Measurements from ENCODE around the gene FBXW4. TPM values are rescaled to one million over a fixed set of nuclear protein-coding genes. Genes with fewer than 3 reads are reported as not detected.

FBXW4 gene
- total RNA-seq, 1 experiment from 2014 or later = 38.2 TPM

GRCh38 chr10:101568054-101568745 is 126.8 kb downstream of the FBXW4 start:
- no peak overlapping the region for H2AFZ ChIP-seq
- no peaks in the 10 kb centered on the region for H3K9me2 ChIP-seq (ENCODE audit: insufficient read depth)
- CTCF ChIA-PET = no interaction called here
- H3K27me3 ChIP-seq (ENCODE audit: insufficient read depth, low read depth) = peaks cover 15% of the 10 kb centered on the region
- TF ChIP-seq EZH2 (IDR thresholded peaks at IDR 0.05; ENCODE audit: low read depth) (no peak), CTCF (conservative IDR thresholded peaks at IDR 0.05) (no peak)
- BruUV-seq (replicated peaks) = no TSS peak
- H3K36me3 ChIP-seq (ENCODE audit: low read depth) = no peaks in the 10 kb centered on the region
- POLR2A ChIA-PET (ENCODE audit: unreplicated experiment) = no interaction called here
- H3K9me3 ChIP-seq (ENCODE audit: insufficient read depth, low read depth) = no peaks in the 10 kb centered on the region
- intact Hi-C loops (cut with micrococcal nuclease; ENCODE audit: unreplicated experiment) = no loop called here
- no peaks in the 10 kb centered on the region for H4K20me1 ChIP-seq (ENCODE audit: insufficient read depth)
- H3F3A ChIP-seq (ENCODE audit: insufficient read depth, low read depth) = no peaks in the 10 kb centered on the region
- DNase-seq = no peak
- H3K79me2 ChIP-seq (ENCODE audit: low read depth) = no peaks in the 10 kb centered on the region
- H3K4me2 ChIP-seq = no peak overlapping the region
- no peak overlapping the region for H3K4me3 ChIP-seq
- no peak overlapping the region for H3K27ac ChIP-seq
- no peaks in the 10 kb centered on the region for H3K4me1 ChIP-seq (replicated peaks; ENCODE audit: insufficient read depth)

GRCh38 chr10:101567165-101568006 is 127.6 kb downstream of the FBXW4 start:
- H3K36me3 ChIP-seq (ENCODE audit: low read depth) = no peaks in the 10 kb centered on the region
- H3K79me2 ChIP-seq (ENCODE audit: low read depth) = no peaks in the 10 kb centered on the region
- CTCF ChIA-PET = no interaction called here
- H3K4me3 ChIP-seq = no peak overlapping the region
- POLR2A ChIA-PET (ENCODE audit: unreplicated experiment) = no interaction called here
- no peaks in the 10 kb centered on the region for H3K4me1 ChIP-seq (replicated peaks; ENCODE audit: insufficient read depth)
- no peak overlapping the region for H3K27ac ChIP-seq
- peaks cover 15% of the 10 kb centered on the region for H3K27me3 ChIP-seq (ENCODE audit: insufficient read depth, low read depth)
- no peaks in the 10 kb centered on the region for H3F3A ChIP-seq (ENCODE audit: insufficient read depth, low read depth)
- no peaks in the 10 kb centered on the region for H4K20me1 ChIP-seq (ENCODE audit: insufficient read depth)
- H3K4me2 ChIP-seq = no peak overlapping the region
- intact Hi-C loops (cut with micrococcal nuclease; ENCODE audit: unreplicated experiment) = no loop called here
- no peak overlapping the region for H2AFZ ChIP-seq
- no peak for DNase-seq
- no peaks in the 10 kb centered on the region for H3K9me2 ChIP-seq (ENCODE audit: insufficient read depth)
- no peaks in the 10 kb centered on the region for H3K9me3 ChIP-seq (ENCODE audit: insufficient read depth, low read depth)
- no peak for TF ChIP-seq CTCF (conservative IDR thresholded peaks at IDR 0.05)
- no peak for TF ChIP-seq EZH2 (IDR thresholded peaks at IDR 0.05; ENCODE audit: low read depth)
- no TSS peak for BruUV-seq (replicated peaks)

GRCh38 chr10:101566333-101567164 is 128.4 kb downstream of the FBXW4 start:
- H3K9me3 ChIP-seq (ENCODE audit: insufficient read depth, low read depth) = no peaks in the 10 kb centered on the region
- no peak overlapping the region for H3K27ac ChIP-seq
- intact Hi-C loops (cut with micrococcal nuclease; ENCODE audit: unreplicated experiment) = no loop called here
- H3K4me3 ChIP-seq = no peak overlapping the region
- no peak for DNase-seq
- no peaks in the 10 kb centered on the region for H4K20me1 ChIP-seq (ENCODE audit: insufficient read depth)
- no TSS peak for BruUV-seq (replicated peaks)
- no peaks in the 10 kb centered on the region for H3F3A ChIP-seq (ENCODE audit: insufficient read depth, low read depth)
- no peak overlapping the region for H2AFZ ChIP-seq
- ChIA-PET CTCF (no interaction called here), POLR2A (ENCODE audit: unreplicated experiment) (no interaction called here)
- H3K4me1 ChIP-seq (replicated peaks; ENCODE audit: insufficient read depth) = no peaks in the 10 kb centered on the region
- no peak for TF ChIP-seq CTCF (conservative IDR thresholded peaks at IDR 0.05)
- no peak for TF ChIP-seq EZH2 (IDR thresholded peaks at IDR 0.05; ENCODE audit: low read depth)
- H3K9me2 ChIP-seq (ENCODE audit: insufficient read depth) = no peaks in the 10 kb centered on the region
- H3K36me3 ChIP-seq (ENCODE audit: low read depth) = no peaks in the 10 kb centered on the region
- H3K27me3 ChIP-seq (ENCODE audit: insufficient read depth, low read depth) = peaks cover 15% of the 10 kb centered on the region
- H3K79me2 ChIP-seq (ENCODE audit: low read depth) = no peaks in the 10 kb centered on the region
- no peak overlapping the region for H3K4me2 ChIP-seq
